NT2/D1 (cell line): Measurements from ENCODE around the gene VAV2.
"Not testable (repeated sequence)": the region's sequence is repeated elsewhere in the genome, so short reads cannot be mapped to it uniquely, and the experiment has no call there.

Experiments
- DNase-seq: peaks from one replicate; pipeline ENCODE4 v3.0.0-alpha.2; 2011; ENCODE audit warnings: low read depth, low spot score
- H3K27me3 ChIP-seq: 2 replicates; pipeline ENCODE4 v1.6.0; 2011; ENCODE audit warnings: mild to moderate bottlenecking; ENCODE audit not compliant: insufficient read length, insufficient read depth
- H3K36me3 ChIP-seq: 2 replicates; pipeline ENCODE4 v1.6.1; 2011; ENCODE audit warnings: mild to moderate bottlenecking, low read length, mixed read lengths; ENCODE audit not compliant: insufficient read depth, insufficient read length
- H3K4me1 ChIP-seq: 2 replicates; pipeline ENCODE4 v1.5.1; 2011; ENCODE audit not compliant: insufficient read depth, insufficient read length
- H3K4me3 ChIP-seq: 2 replicates; pipeline ENCODE4 v1.5.1; 2011; ENCODE audit warnings: low read depth; ENCODE audit not compliant: insufficient read length
- H3K9ac ChIP-seq: 2 replicates; pipeline ENCODE4 v1.6.0; 2011; ENCODE audit warnings: low read depth; ENCODE audit not compliant: insufficient read length
- H3K9me3 ChIP-seq: 2 replicates; pipeline ENCODE4 v1.5.1; 2011; ENCODE audit warnings: mild to moderate bottlenecking, low read length; ENCODE audit not compliant: insufficient read depth
- SUZ12 ChIP-seq: IDR thresholded peaks from 2 replicates; pipeline ENCODE4 v1.6.1; 2011; ENCODE audit not compliant: insufficient read length, insufficient read depth; ENCODE audit errors: extremely low read depth
- YY1 ChIP-seq: IDR thresholded peaks from 2 replicates; pipeline ENCODE4 v1.6.1; 2011; ENCODE audit not compliant: insufficient read length, insufficient read depth
- ZNF274 ChIP-seq: IDR thresholded peaks from 2 replicates; pipeline ENCODE4 v1.6.1; 2011; ENCODE audit warnings: mild to moderate bottlenecking, low read depth, low read length

Gene VAV2

DNA sequence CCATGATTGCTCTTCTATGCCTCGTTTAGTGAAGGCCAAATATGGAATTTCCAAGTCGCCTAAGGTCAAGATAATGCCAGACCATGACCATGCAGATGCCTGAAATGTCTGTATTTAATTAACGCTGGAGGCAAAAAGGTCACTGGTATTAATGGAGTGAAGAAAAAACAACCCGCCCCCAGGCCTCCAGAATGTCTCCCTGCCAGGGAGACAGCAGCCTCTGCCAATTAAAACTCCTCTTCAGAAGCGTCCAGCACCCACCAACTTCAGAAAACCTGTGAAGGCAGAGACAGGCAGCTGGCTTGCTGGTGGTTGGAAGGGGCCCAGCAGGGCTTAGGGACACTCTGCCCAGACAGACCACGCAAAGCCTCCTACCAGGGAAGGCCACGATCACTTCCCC lies 94.4 kb downstream of the VAV2 start:
- no peak for DNase-seq
- no peak overlapping the region for H3K9ac ChIP-seq

DNA sequence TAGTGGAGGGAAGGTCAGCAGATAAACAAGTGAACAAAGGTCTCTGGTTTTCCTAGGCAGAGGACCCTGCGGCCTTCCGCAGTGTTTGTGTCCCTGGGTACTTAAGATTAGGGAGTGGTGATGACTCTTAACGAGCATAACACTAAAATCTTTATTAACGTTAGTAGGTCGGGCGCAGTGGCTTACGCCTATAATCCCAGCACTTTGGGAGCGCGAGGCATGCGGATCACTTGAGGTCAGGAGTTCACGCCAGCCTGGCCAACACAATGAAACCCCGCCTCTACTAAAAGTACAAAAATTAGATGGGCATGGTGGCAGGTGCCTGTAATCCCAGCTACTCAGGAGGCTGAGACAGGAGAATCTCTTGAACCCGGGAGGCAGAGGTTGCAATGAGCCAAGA lies 96.1 kb downstream of the VAV2 start:
- H3K27me3 ChIP-seq, H3K9me3 ChIP-seq, DNase-seq, H3K4me3 ChIP-seq, H3K9ac ChIP-seq: not testable (repeated sequence)
- Histone ChIP-seq H3K36me3 (peaks cover 24% of the 10 kb centered on the region), H3K4me1 (peaks cover 17% of the 10 kb centered on the region)

More for the DNA sequence above, 94.4 kb downstream of the VAV2 start:
- no peaks in the 10 kb centered on the region for H3K27me3 ChIP-seq
- H3K4me1 ChIP-seq, result peaks cover 19% of the 10 kb centered on the region
- no peaks in the 10 kb centered on the region for H3K9me3 ChIP-seq
- H3K4me3 ChIP-seq, result no peak overlapping the region
- TF ChIP-seq SUZ12 (no peak), YY1 (no peak), ZNF274 (no peak)
- peaks cover 24% of the 10 kb centered on the region for H3K36me3 ChIP-seq

DNA sequence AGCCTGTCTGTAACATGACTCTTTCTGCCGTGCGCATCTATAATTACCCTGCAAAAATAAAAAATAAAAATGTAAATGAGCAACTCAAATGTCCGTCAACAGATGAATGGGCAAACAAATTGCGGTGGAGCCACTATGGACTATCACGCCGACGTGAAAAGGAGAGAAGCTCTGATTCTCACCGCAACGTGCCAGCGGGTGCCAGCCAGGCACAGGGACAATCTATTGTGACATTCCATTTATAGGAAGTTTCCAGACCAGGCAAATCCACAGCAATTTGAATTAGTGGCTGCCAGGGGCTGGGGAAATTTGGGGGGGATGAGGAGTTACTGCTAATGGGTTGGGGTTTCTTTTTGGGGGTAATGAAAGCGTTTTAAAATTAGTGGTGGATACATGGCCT lies 96.8 kb downstream of the VAV2 start:
- no peak for TF ChIP-seq SUZ12
- no peak for TF ChIP-seq ZNF274

DNA sequence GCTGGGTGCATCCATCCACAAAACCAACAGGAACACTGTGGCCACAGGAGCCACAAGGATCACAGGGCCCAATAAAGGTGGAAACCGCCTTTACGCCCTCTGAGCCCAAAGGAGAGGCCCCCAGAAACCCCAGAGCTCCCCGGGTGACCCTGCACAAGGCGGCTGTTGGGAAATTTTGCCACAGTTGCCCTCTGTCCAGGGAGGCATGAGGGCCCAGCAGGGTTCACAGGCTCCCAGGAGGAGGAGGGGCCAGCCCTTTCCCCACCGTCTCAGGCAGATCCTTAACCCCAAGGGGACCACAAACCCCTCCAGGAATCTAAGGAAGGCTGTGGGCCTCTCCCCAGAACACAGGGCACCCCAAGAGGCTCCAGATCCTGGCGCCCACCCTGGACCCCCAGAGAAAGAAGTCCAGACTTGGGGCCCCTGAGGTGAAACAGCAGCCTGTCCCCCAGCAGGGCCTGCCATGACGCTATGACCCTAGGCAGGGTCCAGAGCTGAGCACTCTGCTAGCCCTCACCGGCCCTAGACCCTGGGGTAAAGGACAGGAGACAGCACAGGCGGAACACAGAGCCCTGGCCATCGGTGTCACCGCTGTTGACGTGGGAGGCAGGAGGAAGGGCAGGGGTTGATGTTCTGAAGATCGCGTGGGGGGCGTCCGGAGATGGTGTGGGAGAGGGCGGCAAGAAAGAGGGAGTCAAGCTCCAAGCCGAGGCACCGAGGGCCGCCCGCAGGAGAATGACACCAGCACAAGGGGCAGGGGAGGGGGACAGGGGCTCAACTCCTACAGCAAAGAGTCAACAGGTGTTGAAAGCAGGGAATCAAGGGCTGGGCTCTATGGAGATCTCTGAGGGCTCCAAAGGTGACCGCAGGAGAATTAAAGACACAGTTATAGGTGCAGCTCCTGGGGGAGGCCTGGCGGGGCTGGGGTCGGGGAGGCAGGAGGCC lies 97.5 kb downstream of the VAV2 start:
- no peaks in the 10 kb centered on the region for H3K9me3 ChIP-seq
- H3K4me1 ChIP-seq, result peaks cover 28% of the 10 kb centered on the region
- no peak overlapping the region for H3K9ac ChIP-seq
- TF ChIP-seq SUZ12 (no peak), ZNF274 (no peak), YY1 (no peak)
- H3K4me3 ChIP-seq, result no peak overlapping the region
- H3K36me3 ChIP-seq, result peaks cover 24% of the 10 kb centered on the region
- no peaks in the 10 kb centered on the region for H3K27me3 ChIP-seq
- DNase-seq, result no peak

More for the DNA sequence above, 96.8 kb downstream of the VAV2 start:
- Histone ChIP-seq H3K9ac (no peak overlapping the region), H3K36me3 (peaks cover 24% of the 10 kb centered on the region), H3K27me3 (no peaks in the 10 kb centered on the region), H3K9me3 (no peaks in the 10 kb centered on the region), H3K4me3 (no peak overlapping the region), H3K4me1 (peaks cover 21% of the 10 kb centered on the region)
- DNase-seq, result no peak

DNA sequence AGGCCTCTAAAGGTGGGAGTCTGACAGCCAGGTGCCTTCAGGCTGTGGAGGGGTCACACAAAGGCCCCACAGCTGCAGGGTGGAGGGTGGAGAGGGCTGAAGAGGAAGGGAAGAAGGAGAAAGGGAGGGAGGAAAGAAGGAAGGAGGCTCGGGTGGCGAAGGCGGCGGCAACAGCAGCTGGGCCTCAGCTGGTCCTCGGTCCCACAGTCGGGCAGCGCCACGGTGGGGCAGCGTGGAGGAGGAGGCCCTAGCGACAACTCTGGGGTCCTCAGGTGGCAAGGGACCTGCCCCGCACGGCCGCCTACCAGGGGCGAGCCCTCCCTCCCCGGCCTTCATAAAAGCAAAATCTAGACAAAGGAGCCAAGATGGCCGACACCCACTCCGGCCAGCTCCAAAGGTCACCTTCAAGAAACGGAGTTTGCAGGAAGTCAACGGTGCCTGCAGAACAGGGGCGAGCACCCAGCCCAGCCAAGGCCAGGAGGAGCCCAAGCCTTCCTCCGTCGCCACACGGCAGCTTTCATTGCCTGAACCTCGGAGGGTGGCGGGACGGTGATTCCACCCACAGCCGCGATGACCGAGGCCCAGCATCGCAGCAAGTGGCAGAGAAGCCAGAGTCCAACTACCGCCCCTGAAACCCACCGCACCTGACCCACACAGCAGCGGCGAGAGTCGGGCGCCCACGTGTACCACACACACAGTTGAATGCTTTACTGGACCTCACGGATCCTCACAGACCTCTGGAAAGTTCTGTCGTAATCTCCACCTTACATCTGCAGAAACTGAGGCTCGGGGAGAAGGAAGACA lies 98.7 kb downstream of the VAV2 start:
- no peaks in the 10 kb centered on the region for H3K27me3 ChIP-seq
- no peaks in the 10 kb centered on the region for H3K9me3 ChIP-seq
- no peak overlapping the region for H3K9ac ChIP-seq
- H3K4me1 ChIP-seq, result peaks cover 38% of the 10 kb centered on the region
- DNase-seq, result no peak
- H3K36me3 ChIP-seq, result peaks cover 28% of the 10 kb centered on the region
- H3K4me3 ChIP-seq, result no peak overlapping the region
- no peak for TF ChIP-seq SUZ12
- TF ChIP-seq ZNF274, result no peak
- no peak for TF ChIP-seq YY1

DNA sequence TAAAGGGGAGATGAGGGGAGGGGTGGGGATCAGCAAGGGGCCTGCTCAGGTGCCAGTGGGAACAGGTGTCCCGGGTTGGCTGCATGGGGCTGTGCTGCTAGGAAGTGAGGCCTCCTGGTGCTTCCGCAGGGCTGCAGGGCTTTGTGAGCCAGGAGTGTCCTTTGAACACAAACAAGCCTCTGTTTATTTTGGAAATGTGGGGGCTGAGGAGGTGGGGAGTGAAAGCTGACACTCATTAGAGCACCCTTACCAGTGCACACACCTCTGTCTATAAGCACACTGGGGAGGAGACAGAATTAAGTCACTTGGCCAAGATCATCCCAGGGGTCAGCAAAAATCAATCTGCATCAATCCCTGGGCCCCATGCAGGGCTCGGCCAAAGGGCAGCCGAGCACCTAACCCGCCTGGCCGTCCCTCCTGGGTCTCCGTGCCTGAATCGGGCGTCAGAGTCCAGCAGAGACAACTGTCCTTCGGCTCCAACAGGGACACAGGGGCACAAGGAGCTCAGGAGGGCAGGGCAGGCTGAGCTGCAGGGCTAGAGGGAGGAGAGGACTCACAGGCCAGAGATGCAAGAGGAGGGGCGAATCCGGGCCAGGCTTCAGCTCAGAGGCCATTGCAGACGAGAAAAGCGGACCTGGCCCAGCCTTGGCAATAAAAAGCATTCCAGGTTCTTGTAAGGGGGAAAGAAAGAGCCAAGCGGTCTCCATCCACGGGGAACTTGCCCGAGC lies 99.8 kb downstream of the VAV2 start:
- no peak overlapping the region for H3K4me3 ChIP-seq
- H3K36me3 ChIP-seq, result peaks cover 33% of the 10 kb centered on the region
- no peak overlapping the region for H3K9ac ChIP-seq
- no peaks in the 10 kb centered on the region for H3K9me3 ChIP-seq
- no peaks in the 10 kb centered on the region for H3K27me3 ChIP-seq
- TF ChIP-seq ZNF274, result no peak
- TF ChIP-seq YY1, result no peak
- TF ChIP-seq SUZ12, result no peak
- peaks cover 44% of the 10 kb centered on the region for H3K4me1 ChIP-seq
- no peak for DNase-seq

DNA sequence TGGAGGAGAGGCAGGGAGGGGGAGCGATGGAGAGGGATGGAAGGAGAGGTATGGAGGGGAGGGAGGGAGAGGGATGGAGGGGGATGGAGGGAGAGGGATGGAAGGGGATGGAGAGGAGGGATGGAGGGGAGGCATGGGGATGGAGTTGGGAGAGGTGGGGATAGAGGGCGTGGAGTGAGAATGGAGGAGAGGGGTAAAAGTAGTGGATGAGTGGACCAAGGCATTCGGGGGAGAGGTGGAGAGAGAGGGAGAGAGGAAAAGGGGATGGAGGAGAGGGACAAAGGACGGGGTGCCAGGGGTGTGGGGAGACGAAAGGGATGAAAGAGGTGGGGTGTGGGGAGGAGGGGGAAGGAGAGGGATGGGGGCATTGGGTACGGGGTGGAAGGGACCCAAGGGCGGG lies 100.4 kb downstream of the VAV2 start:
- H3K4me3 ChIP-seq, result no peak overlapping the region
- H3K9ac ChIP-seq, result no peak overlapping the region
- TF ChIP-seq SUZ12, result no peak
- no peak for TF ChIP-seq ZNF274
- no peak for TF ChIP-seq YY1
- H3K36me3 ChIP-seq, result peaks cover 28% of the 10 kb centered on the region
- no peak for DNase-seq
- H3K9me3 ChIP-seq, result no peaks in the 10 kb centered on the region
- peaks cover 49% of the 10 kb centered on the region for H3K4me1 ChIP-seq
- H3K27me3 ChIP-seq, result no peaks in the 10 kb centered on the region
